Activated naive CD4-positive, alpha-beta T cell treated with anti-CD3 and anti-CD28 coated beads, Interleukin-2, amount 50 U/mL, for 72 hours (primary cell): Measurements from ENCODE around the gene TLCD5. TPM values are rescaled to one million over a fixed set of nuclear protein-coding genes. Genes with fewer than 3 reads are reported as not detected.

ENCODE experiments used
- ATAC-seq, 2 donors: fragments of 150-1000 bp; cut with Tn5 transposase; 2 replicates each; pipeline ENCODE4 v1.10.0; 2021; ENCODE audit warnings: mild to moderate bottlenecking in 2 of 2, moderate library complexity in 2 of 2
- DNase-seq, 2 donors: peaks; one replicate each; pipeline ENCODE4 v3.0.0; 2021 to 2022; ENCODE audit warnings: low spot score in 2 of 2
- H3K27ac Mint-ChIP-seq, 2 donors: one replicate each; pipeline ENCODE4 v1.8.0; 2022; ENCODE audit warnings: mild to moderate bottlenecking in 2 of 2, mixed read lengths in 2 of 2
- H3K36me3 Mint-ChIP-seq, 2 donors: one replicate each; pipeline ENCODE4 v1.8.0; 2022; ENCODE audit warnings: mixed read lengths in 2 of 2
- H3K9me3 Mint-ChIP-seq, 2 donors: one replicate each; pipeline ENCODE4 v1.8.0; 2022; ENCODE audit warnings: mixed read lengths in 2 of 2
- total RNA-seq, 2 donors: library from RNA; stranded (reverse); gene quantifications; one replicate each; pipeline ENCODE4 v1.2.3, GENCODE V29; 2022

The TLCD5 gene
- total RNA-seq, result 1 to 10 TPM in 1 of 2 donors, not detected in 1; 1.2 TPM

DNA sequence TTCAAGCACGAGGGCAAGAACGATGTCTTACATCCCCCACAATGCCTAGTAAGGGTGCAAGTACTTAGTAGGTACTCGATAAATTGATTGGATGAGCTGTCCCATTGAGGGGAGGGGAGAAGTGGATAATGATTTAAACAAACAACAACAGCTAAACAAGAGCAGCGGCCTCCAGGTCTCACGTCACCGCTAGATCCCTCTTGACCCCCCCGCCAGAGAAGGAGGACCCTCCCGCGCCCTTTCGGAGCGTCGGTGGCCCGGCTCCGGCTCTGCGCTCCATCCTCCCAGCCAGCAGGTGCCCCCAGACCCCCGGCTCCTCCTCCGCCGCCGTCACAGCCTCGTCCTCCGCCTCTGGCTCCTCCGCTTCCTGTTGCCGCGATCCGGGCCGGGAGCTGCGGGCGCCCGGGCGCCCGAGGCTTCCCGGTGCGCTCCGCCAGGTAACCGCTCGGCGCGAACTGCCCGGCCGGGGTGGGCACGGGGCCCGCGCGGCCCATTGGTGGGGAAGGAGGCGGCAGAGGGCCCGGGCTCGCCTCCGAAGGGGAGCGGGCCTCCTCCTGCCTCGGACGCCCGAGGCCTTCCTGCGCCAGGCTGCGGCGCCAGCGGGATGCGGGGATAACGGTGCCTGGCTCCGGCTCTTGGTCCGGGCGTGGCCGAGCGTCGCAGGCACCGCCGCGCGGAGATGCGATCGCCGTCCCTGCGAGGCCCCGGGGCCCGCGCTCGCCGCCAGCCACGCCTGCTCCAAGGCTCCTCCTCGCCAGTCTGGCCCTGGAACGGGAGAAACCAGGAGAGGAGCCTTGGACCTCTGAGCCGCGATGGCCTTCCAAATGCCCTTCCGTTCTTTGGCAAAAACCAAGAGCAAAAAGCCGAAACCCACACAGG lies at the start of gene TLCD5:
TLCD5 (plus strand) TSS at position 368 of the 879 bp plus-strand sequence. CDS start 2,143 bp downstream, outside the sequence.
- peak; percentile 81 to 90 for ATAC-seq
- peak in 1 of 2 donors; percentile 51 for DNase-seq
- no peaks in the 10 kb centered on the region for H3K9me3 Mint-ChIP-seq
- H3K27ac Mint-ChIP-seq, result no peak within 1 kb of the TSS
- H3K36me3 Mint-ChIP-seq, result no peaks in the 10 kb centered on the region

DNA sequence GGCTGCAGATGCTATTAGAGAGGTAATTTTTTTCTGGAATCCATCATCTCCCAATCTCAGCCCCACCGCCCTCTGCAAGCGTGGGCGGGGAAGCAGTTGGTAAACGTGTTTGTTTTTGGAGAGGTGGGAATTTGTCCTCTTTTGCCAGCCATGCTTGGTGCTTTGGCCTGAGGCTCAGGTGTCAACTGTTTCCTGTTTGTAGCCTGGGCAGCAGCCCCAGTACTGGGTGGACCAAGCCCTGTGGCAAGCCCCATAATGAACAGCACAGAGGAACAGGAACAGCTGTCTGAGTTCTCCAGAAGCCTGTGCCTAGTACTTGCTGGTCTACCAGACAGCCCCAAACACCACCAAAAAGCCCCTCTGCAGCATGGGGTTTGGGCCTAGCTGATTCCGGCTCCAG lies 45.6 kb upstream of the TLCD5 start:
- ATAC-seq, result no peak
- no peaks in the 10 kb centered on the region for H3K9me3 Mint-ChIP-seq
- no peaks in the 10 kb centered on the region for H3K36me3 Mint-ChIP-seq
- DNase-seq, result no peak
- no peak overlapping the region for H3K27ac Mint-ChIP-seq

DNA sequence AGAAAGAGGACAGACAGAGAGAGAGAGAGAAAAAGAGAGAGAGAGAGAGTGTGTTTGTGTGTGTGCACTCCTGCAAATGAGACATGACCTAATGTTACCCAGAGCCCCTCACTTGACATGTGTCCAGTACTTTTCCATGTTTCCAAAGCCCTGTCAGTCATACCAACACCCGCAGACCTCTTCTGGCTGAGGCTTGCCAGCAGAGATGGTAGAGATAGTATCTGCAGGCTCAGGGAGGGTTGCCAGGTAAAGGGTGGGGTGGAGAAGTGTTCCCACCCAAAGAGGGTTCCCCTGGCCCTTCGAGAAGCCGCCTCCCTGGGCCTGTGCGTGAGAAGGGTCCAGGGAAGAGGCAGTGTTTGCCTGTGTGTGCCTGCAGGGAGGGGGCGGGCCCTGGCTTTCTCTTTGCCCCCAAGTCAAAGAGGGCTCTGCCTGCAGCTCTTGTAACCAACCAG lies 44.5 kb upstream of the TLCD5 start:
- Mint-ChIP-seq H3K9me3 (no peaks in the 10 kb centered on the region), H3K27ac (no peak overlapping the region), H3K36me3 (no peaks in the 10 kb centered on the region)
- DNase-seq (no peak), ATAC-seq (no peak)

DNA sequence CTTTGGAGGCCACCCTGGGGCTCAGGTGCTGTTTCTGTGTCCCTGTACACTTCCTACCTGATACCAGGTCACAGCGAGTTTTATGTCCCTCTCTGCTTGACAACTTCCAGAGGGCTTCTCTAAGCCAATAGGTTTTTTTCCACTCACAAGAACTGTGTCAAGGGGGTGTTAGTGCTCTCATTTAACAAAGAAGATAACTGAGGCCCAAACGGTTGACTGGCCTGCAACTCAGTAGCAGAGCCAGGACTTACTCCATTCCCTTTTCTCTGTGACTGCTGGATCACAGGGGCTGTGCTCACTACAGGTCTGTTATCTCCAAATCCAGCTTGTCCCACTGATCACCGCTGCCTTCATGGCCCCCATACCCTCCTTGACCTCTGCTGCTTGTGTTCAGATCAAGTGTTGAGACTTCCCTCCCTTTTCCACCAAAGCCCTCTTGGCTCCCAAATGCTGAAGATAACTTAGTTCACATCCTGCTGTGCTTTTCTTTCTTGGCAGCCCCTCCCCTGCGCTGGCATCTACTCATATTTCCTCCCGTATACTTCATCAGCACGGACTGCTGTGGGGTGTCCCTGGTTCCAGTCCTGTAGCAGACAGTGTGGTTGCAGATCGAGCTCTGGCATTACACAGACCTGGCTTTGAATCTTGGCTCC lies 43.8 kb upstream of the TLCD5 start:
- ATAC-seq (no peak), DNase-seq (no peak)
- Mint-ChIP-seq H3K27ac (peak overlapping the region in 1 of 2 donors; percentile 12), H3K9me3 (no peaks in the 10 kb centered on the region), H3K36me3 (no peaks in the 10 kb centered on the region)

DNA sequence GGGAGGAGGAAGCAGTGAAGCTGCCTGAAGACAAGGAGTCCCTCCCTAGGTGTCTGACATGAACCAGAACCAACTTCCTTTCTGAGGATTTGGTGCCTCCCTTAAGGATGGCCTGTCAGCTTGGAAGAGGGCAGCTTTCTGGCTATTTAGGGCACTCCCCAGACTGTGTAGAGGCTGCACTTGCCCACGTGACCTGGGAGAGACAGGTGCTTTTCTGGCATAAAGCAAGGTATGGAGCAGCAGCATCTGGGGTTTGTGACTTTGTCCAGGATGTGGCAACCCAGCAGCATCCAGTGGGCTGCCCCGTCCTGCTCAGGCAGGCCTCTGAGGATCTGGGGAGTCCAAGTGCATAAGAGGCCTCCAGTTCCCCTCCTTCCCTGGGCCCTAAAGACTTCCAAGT lies 42.0 kb upstream of the TLCD5 start:
- ATAC-seq (no peak), DNase-seq (no peak)
- Mint-ChIP-seq H3K9me3 (no peaks in the 10 kb centered on the region), H3K27ac (no peak overlapping the region), H3K36me3 (no peaks in the 10 kb centered on the region)

DNA sequence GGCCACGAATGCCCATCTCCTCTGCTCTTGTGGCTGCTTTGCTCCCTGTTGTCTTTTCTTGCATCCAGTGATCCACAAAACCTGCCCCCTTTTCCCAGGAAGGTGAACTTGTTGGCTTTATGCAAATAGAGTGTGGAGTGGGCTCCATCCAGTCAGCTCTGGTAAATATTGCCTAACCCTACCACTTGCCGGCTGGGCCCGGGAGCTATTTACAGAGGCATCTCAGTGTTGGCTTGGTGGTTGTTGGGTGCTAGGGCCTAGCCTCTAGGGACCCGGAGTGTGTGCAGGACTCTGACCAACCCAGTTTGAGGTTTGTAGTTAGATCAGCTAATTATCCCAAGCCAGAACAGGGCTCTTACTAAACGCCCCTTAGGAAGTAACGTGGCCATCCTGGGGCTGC lies 40.8 kb upstream of the TLCD5 start:
- DNase-seq (no peak), ATAC-seq (no peak)
- H3K27ac Mint-ChIP-seq, result no peak overlapping the region
- H3K9me3 Mint-ChIP-seq, result no peaks in the 10 kb centered on the region
- no peaks in the 10 kb centered on the region for H3K36me3 Mint-ChIP-seq

DNA sequence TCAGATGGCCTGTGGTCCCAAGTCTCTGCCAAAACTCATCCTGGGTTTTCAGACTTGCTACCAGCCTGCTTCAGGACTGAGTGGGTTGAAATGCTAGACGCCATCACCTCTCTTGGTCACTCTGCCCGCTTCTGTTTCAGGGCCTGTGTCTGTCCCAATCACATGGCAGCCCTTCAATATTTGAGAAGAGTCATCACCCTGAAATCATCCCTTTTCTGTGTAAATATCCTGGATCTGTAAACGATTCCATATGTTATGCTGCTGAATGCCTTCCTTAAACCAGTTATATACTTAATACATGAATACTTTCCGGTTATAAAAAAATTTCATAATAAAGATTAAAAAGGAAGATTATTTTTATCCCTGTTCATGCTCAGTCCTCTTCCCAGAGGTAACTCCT lies 39.8 kb upstream of the TLCD5 start:
- Mint-ChIP-seq H3K9me3 (no peaks in the 10 kb centered on the region), H3K27ac (no peak overlapping the region), H3K36me3 (no peaks in the 10 kb centered on the region)
- DNase-seq, result no peak
- ATAC-seq, result no peak

DNA sequence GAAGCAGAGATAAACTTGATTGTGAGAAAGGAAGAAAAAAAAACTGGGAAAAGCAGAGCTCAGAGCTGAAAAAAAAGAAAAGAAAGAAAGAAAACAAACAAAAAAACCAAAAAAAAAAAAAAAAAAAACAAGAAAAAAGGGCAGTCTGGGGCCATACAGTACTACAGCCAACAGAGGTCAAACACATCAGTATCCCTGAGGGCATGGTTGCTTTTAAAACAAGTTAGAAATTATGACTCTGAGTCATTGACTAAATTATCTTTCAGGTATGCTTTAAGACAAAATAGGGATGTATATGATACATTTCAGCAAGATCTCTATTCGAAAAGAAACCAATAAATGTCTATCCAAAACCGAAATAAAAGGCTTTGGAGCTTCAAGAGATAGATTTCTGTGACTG lies 37.1 kb upstream of the TLCD5 start:
- ATAC-seq, result no peak
- Mint-ChIP-seq H3K9me3 (no peaks in the 10 kb centered on the region), H3K27ac (no peak overlapping the region), H3K36me3 (no peaks in the 10 kb centered on the region)
- DNase-seq, result no peak

DNA sequence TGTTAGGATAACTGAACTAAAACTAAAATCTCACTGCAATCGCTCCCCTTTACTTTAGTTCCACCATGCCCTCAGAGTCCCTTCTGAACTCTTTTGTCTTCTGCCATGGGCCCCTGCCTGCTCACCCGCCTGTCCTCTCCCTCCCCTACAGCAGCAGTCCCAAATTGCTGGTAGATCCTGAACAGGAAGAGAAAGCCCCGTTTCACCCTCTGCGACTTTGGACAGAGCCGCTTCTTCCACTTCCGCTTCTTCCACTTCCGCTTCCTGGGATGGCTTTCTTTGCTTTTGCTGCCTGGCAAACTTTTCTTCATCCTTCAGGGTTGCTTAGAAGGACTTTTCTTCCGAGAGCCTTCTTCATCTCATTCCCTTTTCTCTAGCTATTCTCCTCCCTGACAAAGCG lies 35.7 kb upstream of the TLCD5 start:
- Mint-ChIP-seq H3K9me3 (no peaks in the 10 kb centered on the region), H3K27ac (no peak overlapping the region), H3K36me3 (no peaks in the 10 kb centered on the region)
- no peak for DNase-seq
- ATAC-seq, result no peak

DNA sequence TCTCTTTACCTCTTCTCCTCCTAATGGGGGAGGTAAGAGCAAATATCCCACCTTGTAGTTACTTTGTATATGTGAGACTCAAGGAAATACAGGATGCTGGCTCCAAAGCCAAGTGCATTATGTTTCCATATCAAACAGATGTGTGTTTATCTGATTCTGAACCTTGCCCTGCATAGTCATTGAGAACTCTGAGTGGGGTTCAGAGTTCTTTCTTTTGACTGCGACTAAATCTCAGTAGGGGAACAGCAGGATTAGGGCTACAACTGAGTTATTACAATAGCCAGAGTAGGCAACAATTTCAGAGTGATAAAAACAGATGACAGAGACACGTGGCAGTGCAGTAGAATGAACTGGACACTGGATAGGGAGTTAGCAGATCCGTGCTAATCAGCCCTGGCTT lies 34.1 kb upstream of the TLCD5 start:
- H3K9me3 Mint-ChIP-seq, result no peaks in the 10 kb centered on the region
- ATAC-seq (no peak), DNase-seq (no peak)
- no peaks in the 10 kb centered on the region for H3K36me3 Mint-ChIP-seq
- no peak overlapping the region for H3K27ac Mint-ChIP-seq

DNA sequence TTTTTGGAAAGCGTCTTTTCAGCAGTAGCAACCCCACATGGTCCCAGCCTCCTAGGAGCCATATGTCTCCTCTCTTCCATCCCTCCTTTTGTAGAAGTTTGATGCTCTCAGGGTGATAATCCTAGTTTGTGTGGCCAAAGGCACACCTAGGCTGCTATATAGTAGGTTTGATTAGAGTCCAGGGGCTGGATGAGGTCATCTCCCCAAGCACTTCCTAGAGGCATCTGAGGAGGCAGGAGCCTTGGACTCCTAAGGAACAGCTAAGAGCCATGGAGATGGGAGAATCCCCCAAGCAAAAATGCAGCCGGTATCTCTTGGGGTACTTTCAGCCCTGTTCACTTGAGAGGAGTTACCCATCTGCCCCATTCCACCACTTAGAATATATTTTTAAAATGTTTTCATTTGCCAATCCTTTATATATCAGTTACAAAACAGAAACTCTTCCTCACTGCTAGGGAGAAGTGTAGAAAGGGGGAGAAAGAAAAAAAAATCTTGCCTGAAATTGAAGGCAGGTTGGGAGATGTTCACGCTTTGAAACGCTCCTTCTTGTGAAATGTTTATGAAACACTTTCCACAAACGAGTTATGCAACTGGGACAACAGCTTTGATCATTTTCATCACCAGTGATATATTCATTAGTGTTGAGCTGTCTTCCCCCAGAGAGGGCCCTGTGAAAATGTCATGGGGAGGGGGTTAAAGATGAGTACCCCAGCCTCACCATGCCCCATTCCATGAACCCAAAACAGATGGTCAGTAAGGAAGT lies 31.9 kb upstream of the TLCD5 start:
- ATAC-seq, result no peak

DNA sequence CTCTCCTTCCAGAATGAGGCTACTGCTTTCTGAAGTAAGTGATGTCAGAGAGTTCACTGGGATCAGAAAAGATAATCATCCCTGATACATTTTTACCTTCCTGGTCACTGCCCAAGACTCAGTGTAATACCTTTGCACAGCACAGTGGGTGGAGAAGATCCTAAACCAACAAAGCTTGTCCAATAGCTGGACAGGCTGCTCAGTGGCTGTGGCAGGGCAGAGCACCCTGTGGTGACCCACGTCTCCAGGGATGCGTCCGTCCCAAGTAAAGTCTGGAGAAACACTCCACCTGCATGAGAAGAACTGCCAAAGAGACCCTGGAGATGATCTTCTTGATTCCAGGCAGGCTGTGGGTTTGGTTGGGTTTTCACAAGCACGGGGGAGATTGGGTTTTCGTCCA lies 31.0 kb upstream of the TLCD5 start:
- Mint-ChIP-seq H3K36me3 (no peaks in the 10 kb centered on the region), H3K27ac (no peak overlapping the region), H3K9me3 (no peaks in the 10 kb centered on the region)
- ATAC-seq (no peak), DNase-seq (no peak)

More for the DNA sequence above, 31.9 kb upstream of the TLCD5 start:
- Mint-ChIP-seq H3K9me3 (no peaks in the 10 kb centered on the region), H3K36me3 (no peaks in the 10 kb centered on the region), H3K27ac (no peak overlapping the region)
- no peak for DNase-seq

DNA sequence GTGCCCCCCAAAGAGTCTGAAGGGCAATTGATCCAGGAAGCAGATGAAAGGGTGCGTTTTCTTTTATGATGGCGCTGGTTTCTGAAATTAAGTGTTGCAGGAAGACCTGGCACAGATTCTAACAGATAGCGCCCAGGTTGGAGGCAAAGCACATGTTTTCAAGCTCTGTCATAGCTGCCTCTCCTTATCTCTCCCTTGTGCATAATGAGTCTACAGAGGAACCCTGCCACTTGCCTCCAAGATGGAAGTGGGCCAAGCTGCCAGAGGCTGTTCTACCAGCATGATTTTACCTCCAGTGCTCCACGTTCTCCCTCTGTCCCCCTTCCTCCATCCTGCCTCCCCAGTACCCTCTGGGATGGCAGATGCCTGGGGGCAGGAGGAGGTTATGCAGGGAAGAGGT lies 30.0 kb upstream of the TLCD5 start:
- ATAC-seq (no peak), DNase-seq (no peak)
- H3K9me3 Mint-ChIP-seq, result no peaks in the 10 kb centered on the region
- H3K36me3 Mint-ChIP-seq, result no peaks in the 10 kb centered on the region
- H3K27ac Mint-ChIP-seq, result no peak overlapping the region

DNA sequence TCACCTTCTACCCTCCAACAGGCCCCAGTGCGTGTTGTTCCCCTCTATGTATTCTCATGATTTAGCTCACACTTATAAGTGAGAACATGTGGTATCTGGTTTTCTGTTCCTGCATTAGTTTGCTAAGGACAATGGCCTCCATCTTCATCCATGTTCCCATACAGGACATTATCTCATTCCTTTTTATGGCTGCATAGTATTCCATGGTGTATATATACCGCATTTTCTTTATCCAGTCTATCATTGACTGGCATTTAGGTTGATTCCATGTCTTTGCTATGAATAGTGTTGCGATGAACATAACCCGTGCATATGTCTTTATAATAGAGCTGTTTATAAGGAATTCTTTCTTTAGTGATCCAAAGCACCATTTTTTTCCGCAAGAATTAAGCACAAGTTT lies 28.5 kb upstream of the TLCD5 start:
- no peaks in the 10 kb centered on the region for H3K9me3 Mint-ChIP-seq
- ATAC-seq, result no peak
- H3K27ac Mint-ChIP-seq, result no peak overlapping the region
- no peak for DNase-seq
- no peaks in the 10 kb centered on the region for H3K36me3 Mint-ChIP-seq

DNA sequence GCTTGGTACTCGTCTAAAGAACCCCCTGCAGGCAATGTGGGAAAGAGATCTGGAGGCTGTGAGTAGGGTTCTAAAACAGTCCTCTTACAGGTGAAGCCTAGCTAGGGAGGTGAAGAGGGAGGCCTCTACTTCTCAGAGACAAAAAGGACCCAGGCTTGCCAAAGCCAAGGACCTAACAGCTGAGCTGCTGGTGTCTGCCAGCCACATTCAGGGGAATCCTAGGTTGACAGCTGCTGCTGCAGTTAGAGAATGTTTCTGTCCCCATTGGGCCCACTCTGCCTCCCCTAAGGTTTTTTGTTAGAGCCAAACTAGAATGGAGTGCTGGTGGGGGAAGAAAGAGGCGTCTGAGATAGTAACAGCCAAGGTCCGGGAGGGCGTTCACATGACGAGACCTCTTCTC lies 26.6 kb upstream of the TLCD5 start:
- no peaks in the 10 kb centered on the region for H3K9me3 Mint-ChIP-seq
- no peak for DNase-seq
- no peaks in the 10 kb centered on the region for H3K36me3 Mint-ChIP-seq
- ATAC-seq, result no peak
- no peak overlapping the region for H3K27ac Mint-ChIP-seq

DNA sequence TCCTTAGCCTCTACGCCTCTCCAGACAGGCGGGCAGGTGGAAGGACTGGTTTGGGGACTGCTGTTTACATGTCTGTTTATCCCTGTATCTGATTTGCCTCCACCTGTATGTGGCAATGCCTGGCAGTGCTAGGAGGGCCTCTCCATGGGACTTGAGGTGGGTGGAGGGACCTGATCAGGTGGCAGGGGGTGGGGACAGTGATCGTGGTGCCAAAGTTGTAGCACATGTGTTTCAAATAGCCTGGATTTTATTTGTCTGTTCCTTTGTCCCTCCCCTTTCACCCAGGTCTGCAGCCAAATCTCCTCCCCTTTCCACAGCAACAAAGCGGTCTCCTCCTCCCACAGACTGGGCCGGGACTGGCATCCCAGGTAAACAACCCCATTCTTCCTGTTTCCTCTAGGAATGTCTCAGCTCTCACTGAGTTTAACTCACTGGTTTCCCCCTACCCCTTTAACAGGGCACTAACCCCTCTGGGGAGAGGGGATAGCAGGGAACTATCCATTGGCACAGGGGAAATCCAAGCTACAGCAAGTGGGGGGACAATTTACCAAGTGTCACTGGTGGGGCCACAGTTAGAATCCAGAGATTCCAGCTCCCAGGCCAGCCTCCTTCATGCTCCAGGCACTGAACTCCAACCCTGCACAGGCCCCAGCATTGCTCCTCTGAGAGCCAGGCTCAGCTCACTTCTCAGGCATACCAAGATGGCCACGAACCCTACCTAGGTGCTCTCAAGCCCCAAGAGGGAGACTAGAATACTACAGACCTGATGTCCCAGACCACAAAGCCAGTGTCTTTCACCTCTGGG lies 22.9 kb upstream of the TLCD5 start:
- Mint-ChIP-seq H3K9me3 (no peaks in the 10 kb centered on the region), H3K36me3 (no peaks in the 10 kb centered on the region), H3K27ac (no peak overlapping the region)
- ATAC-seq (peak in 1 of 2 donors; percentile 14), DNase-seq (no peak)
